ENCODE data around the gene C11orf68.

C11orf68 gene

GRCh38 chr11:65880844-65881421 lies 37.9 kb downstream of the C11orf68 start:
- DNase-seq (ENCODE audit: low spot score in 2 of 2) (peak in 1 of 2 donors; percentile 77), ATAC-seq (peak; percentile 48)
- no peaks in the 10 kb centered on the region for H3K9me3 Mint-ChIP-seq
- peaks cover 63% of the 10 kb centered on the region for H3K4me1 Mint-ChIP-seq
- peak overlapping the region; percentile 85 for H3K4me3 Mint-ChIP-seq
- H3K27ac Mint-ChIP-seq = peak overlapping the region; percentile 97
- peaks cover 63% of the 10 kb centered on the region for H3K36me3 Mint-ChIP-seq

- DNase-seq (ENCODE audit: low spot score in 2 of 2) (no peak), ATAC-seq (no peak)
- Mint-ChIP-seq H3K27ac (peak overlapping the region; percentile 97), H3K4me3 (peak overlapping the region; percentile 85), H3K9me3 (no peaks in the 10 kb centered on the region), H3K4me1 (peaks cover 60% of the 10 kb centered on the region), H3K36me3 (peaks cover 54% of the 10 kb centered on the region)
Observed at GRCh38 chr11:65880027-65880426, 38.8 kb downstream of the C11orf68 start.

- peaks cover 50% of the 10 kb centered on the region for H3K36me3 Mint-ChIP-seq
- H3K9me3 Mint-ChIP-seq = no peaks in the 10 kb centered on the region
- H3K27ac Mint-ChIP-seq = peak within 1 kb of the TSS; percentile 97
- peaks cover 55% of the 10 kb centered on the region for H3K4me1 Mint-ChIP-seq
- peak; percentile 66 for ATAC-seq
- H3K4me3 Mint-ChIP-seq = peak within 1 kb of the TSS; percentile 85
- peak in 1 of 2 donors; percentile 72 for DNase-seq (ENCODE audit: low spot score in 2 of 2)
Observed at GRCh38 chr11:65879617-65880016, 39.2 kb downstream of the C11orf68 start, which contains the start of gene CTSW. CTSW (plus strand) TSS chr11:65879837; CDS start chr11:65879855, 18 bp downstream.

- H3K4me1 Mint-ChIP-seq = peaks cover 43% of the 10 kb centered on the region
- DNase-seq (ENCODE audit: low spot score in 2 of 2) (peak; percentile 99 to 100), ATAC-seq (peak; percentile 85)
- no peaks in the 10 kb centered on the region for H3K9me3 Mint-ChIP-seq
- peak overlapping the region; percentile 95 for H3K4me3 Mint-ChIP-seq
- H3K27ac Mint-ChIP-seq = peak overlapping the region; percentile 95
- peaks cover 11% of the 10 kb centered on the region for H3K36me3 Mint-ChIP-seq
Observed at GRCh38 chr11:65873318-65874156, 45.3 kb downstream of the C11orf68 start.

GRCh38 chr11:65872586-65873317 lies 46.1 kb downstream of the C11orf68 start, which contains the start of gene EFEMP2:
EFEMP2 (minus strand) TSS chr11:65872800; CDS start chr11:65872354, 446 bp downstream.
- peak within 1 kb of the TSS; percentile 95 for H3K4me3 Mint-ChIP-seq
- DNase-seq (ENCODE audit: low spot score in 2 of 2) = no peak
- no peaks in the 10 kb centered on the region for H3K9me3 Mint-ChIP-seq
- ATAC-seq = no peak
- peaks cover 17% of the 10 kb centered on the region for H3K36me3 Mint-ChIP-seq
- H3K4me1 Mint-ChIP-seq = peaks cover 37% of the 10 kb centered on the region
- peak within 1 kb of the TSS; percentile 95 for H3K27ac Mint-ChIP-seq

GRCh38 chr11:65871811-65872548 lies 46.9 kb downstream of the C11orf68 start:
- H3K4me3 Mint-ChIP-seq = peak overlapping the region; percentile 37
- H3K9me3 Mint-ChIP-seq = no peaks in the 10 kb centered on the region
- peaks cover 21% of the 10 kb centered on the region for H3K36me3 Mint-ChIP-seq
- no peak overlapping the region for H3K27ac Mint-ChIP-seq
- H3K4me1 Mint-ChIP-seq = peaks cover 30% of the 10 kb centered on the region
- DNase-seq (ENCODE audit: low spot score in 2 of 2) (no peak), ATAC-seq (no peak)

GRCh38 chr11:65870706-65871681 lies 47.9 kb downstream of the C11orf68 start:
- peak overlapping the region; percentile 37 for H3K4me3 Mint-ChIP-seq
- no peak for ATAC-seq
- no peak overlapping the region for H3K27ac Mint-ChIP-seq

GRCh38 chr11:65870307-65870658 lies 48.6 kb downstream of the C11orf68 start:
- DNase-seq (ENCODE audit: low spot score in 2 of 2) (no peak), ATAC-seq (no peak)
- Mint-ChIP-seq H3K27ac (peak overlapping the region; percentile 83), H3K9me3 (no peaks in the 10 kb centered on the region), H3K4me3 (no peak overlapping the region), H3K36me3 (peaks cover 38% of the 10 kb centered on the region), H3K4me1 (peaks cover 27% of the 10 kb centered on the region)

More at GRCh38 chr11:65870706-65871681, 47.9 kb downstream of the C11orf68 start:
- Mint-ChIP-seq H3K9me3 (no peaks in the 10 kb centered on the region), H3K36me3 (peaks cover 31% of the 10 kb centered on the region), H3K4me1 (peaks cover 25% of the 10 kb centered on the region)
- no peak for DNase-seq (ENCODE audit: low spot score in 2 of 2)

- DNase-seq (ENCODE audit: low spot score in 2 of 2) (no peak), ATAC-seq (no peak)
- Mint-ChIP-seq H3K9me3 (no peaks in the 10 kb centered on the region), H3K27ac (peak overlapping the region; percentile 83), H3K4me1 (peaks cover 31% of the 10 kb centered on the region), H3K4me3 (no peak overlapping the region), H3K36me3 (peaks cover 43% of the 10 kb centered on the region)
Observed at GRCh38 chr11:65869643-65870306, 49.1 kb downstream of the C11orf68 start.

- H3K4me1 Mint-ChIP-seq = peaks cover 31% of the 10 kb centered on the region
- H3K4me3 Mint-ChIP-seq = no peak overlapping the region
- no peak for DNase-seq (ENCODE audit: low spot score in 2 of 2)
- no peaks in the 10 kb centered on the region for H3K9me3 Mint-ChIP-seq
- H3K36me3 Mint-ChIP-seq = peaks cover 52% of the 10 kb centered on the region
- H3K27ac Mint-ChIP-seq = no peak overlapping the region
- no peak for ATAC-seq
Observed at GRCh38 chr11:65868907-65869306, 50.0 kb downstream of the C11orf68 start.

GRCh38 chr11:65868076-65868667 lies 50.7 kb downstream of the C11orf68 start:
- ATAC-seq = no peak
- H3K4me1 Mint-ChIP-seq = peaks cover 33% of the 10 kb centered on the region
- no peak overlapping the region for H3K27ac Mint-ChIP-seq
- peaks cover 52% of the 10 kb centered on the region for H3K36me3 Mint-ChIP-seq
- no peak overlapping the region for H3K4me3 Mint-ChIP-seq
- no peak for DNase-seq (ENCODE audit: low spot score in 2 of 2)
- no peaks in the 10 kb centered on the region for H3K9me3 Mint-ChIP-seq

GRCh38 chr11:65867284-65868071 lies 51.4 kb downstream of the C11orf68 start:
- Mint-ChIP-seq H3K27ac (peak overlapping the region; percentile 32), H3K9me3 (no peaks in the 10 kb centered on the region), H3K4me1 (peaks cover 35% of the 10 kb centered on the region), H3K4me3 (no peak overlapping the region), H3K36me3 (peaks cover 55% of the 10 kb centered on the region)
- DNase-seq (ENCODE audit: low spot score in 2 of 2) (no peak), ATAC-seq (no peak)

Data from stimulated activated effector memory CD8-positive, alpha-beta T cell treated with anti-CD3 and anti-CD28 coated beads, Interleukin-12 subunit alpha, Interleukin-12 subunit beta, amount 100 ng/mL, for 72 hours (primary cell).